Measurements from ENCODE around the gene SHH.

DNA sequence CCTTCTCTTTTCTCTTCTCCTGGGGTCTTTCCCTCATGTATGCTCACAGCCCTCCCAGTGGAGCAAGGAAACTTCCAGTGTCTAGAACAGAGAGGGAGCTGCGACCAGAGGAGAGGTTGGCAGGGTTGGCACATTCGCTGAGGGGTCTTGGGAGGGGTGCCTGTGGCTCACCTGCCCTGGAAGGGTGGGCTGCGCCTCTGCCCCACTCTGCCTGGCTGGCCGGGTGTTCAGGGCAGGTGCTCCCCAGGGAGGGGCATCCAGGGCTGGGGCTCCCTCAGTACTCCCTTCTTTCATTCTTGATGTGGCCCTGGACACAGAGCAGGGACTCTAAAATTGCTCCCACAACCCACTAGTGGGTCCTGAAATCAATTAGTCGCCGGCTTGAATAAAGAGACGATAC, 16.9 kb downstream of the SHH start:
- TF ChIP-seq, protein P1, sequence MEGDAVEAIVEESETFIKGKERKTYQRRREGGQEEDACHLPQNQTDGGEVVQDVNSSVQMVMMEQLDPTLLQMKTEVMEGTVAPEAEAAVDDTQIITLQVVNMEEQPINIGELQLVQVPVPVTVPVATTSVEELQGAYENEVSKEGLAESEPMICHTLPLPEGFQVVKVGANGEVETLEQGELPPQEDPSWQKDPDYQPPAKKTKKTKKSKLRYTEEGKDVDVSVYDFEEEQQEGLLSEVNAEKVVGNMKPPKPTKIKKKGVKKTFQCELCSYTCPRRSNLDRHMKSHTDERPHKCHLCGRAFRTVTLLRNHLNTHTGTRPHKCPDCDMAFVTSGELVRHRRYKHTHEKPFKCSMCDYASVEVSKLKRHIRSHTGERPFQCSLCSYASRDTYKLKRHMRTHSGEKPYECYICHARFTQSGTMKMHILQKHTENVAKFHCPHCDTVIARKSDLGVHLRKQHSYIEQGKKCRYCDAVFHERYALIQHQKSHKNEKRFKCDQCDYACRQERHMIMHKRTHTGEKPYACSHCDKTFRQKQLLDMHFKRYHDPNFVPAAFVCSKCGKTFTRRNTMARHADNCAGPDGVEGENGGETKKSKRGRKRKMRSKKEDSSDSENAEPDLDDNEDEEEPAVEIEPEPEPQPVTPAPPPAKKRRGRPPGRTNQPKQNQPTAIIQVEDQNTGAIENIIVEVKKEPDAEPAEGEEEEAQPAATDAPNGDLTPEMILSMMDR (IDR thresholded peaks at IDR 0.05): no peak
- TF ChIP-seq ZFX (IDR thresholded peaks at IDR 0.05; ENCODE audit: borderline replicate concordance): no peak
